GM18907 (cell line): ENCODE results near the gene FNDC5.
A peak's percentile ranks its signal among the peaks of the same experiment; 100 is the strongest.

Source experiments
- ATAC-seq: cut with Tn5 transposase; IDR thresholded peaks from one replicate; pipeline ENCODE4 v1.9.1; 2021; ENCODE audit warnings: mild to moderate bottlenecking, moderate library complexity; ENCODE audit not compliant: unreplicated experiment

Gene FNDC5

DNA sequence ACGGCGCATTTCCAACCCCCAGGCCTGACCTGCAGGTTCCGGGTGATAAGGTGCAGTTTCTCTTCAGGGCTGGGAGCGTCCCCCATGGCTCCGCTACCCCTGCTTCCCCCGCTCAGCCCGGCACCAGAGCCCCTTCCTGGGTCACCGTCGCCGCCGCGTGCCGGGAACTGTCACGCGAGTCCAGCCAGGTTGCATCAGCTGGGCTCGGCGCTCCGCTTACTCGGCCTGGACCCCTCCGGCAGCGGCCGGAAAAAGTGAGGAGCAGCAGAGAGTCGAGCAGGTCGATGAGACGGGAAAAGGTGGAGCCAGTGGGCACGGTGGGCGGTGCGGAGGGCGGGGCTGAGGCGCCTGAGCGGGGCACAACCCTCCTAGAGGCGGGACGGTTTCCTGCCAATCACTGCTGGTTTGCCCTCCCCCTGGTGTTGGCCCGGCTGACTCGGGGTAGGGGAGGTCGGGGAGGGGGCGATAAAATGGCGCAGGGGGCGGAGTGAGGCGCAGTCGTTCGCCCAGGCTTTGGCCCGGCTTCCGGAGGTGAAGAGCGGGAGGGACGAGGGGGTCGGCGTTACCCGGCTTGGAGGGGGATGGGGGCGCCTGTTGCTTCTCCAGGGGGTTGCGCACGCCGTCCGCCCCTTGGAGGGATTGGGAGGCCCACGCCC lies 53.4 kb downstream of the FNDC5 start, which contains the start of the genes S100PBP and YARS1:
Gene S100PBP (plus strand): TSS at position 495 of the 656 bp plus-strand sequence. CDS start 8,447 bp downstream, outside the sequence.
Gene YARS1 (minus strand): TSS at position 200 of the 656 bp plus-strand sequence. CDS start 114 bp downstream, at position 86.
- peak; percentile 84 for ATAC-seq

- peak; percentile 11 for ATAC-seq
These were observed 54.0 kb downstream of the FNDC5 start for GRCh38 chr1:32816676-32817158.

DNA sequence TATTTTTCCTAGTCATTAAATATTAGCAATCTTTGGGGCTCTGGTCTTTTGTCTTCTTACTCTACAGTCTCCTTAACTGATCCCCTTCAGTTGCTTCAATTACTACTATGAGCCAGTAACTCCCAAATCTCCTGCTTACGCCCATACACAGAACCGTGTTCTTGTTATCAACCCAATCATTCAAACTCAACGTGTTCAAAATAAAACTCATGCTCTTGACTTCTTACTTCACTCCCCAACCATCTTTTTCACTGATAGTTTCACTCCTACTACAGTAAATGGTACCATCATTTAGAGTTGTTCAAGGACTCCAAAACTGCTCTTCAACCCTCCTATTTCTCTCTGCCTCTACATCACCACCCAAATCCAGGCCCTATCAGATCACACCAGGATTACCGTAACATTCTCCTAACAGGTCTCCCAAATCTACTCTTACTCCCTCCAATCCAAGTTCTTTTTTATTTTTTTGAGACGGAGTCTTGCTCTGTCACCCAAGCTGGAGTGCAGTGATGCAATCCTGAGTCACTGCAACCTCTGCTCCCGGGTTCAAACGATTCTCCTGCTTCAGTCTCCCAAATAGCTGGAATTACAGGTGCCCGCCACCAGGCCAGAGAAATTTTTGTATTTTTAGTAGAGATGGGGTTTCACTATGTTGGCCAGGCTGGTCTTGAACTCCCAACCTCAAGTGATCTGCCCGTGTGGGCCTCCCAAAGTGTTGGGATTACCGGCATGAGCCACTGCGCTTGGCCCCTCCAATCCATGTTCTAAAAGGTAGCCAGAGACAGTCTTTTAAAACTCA lies 56.6 kb downstream of the FNDC5 start:
- ATAC-seq: no peak
